Fibroblast of lung (primary cell): ENCODE results near the gene PXYLP1. TPM values are rescaled to one million over a fixed set of nuclear protein-coding genes. Genes with fewer than 3 reads are reported as not detected.

ENCODE experiments used
- DNase-seq, 2 donors: peaks; one replicate each; pipeline versions ENCODE4 v3.0.0 to v3.0.0-alpha.2; 2010; ENCODE audit warnings: low read depth in 2 of 2
- H2AFZ ChIP-seq: 2 replicates; pipeline ENCODE4 v1.5.1; 2012; ENCODE audit warnings: low read length, control low read depth, inconsistent platforms
- H3K27ac ChIP-seq: 2 replicates; pipeline ENCODE4 v1.5.1; 2011; ENCODE audit warnings: low read length, control low read depth; ENCODE audit not compliant: insufficient read depth
- H3K27me3 ChIP-seq: 2 replicates; pipeline ENCODE4 v1.5.1; 2011; ENCODE audit warnings: mild to moderate bottlenecking, low read length; ENCODE audit not compliant: control insufficient read depth, insufficient read depth
- H3K36me3 ChIP-seq: 2 replicates; pipeline ENCODE4 v1.5.1; 2011; ENCODE audit warnings: low read length; ENCODE audit not compliant: control insufficient read depth, insufficient read depth
- H3K4me1 ChIP-seq: 2 replicates; pipeline ENCODE4 v1.5.1; 2011; ENCODE audit warnings: low read length; ENCODE audit not compliant: control insufficient read depth, insufficient read depth; ENCODE audit errors: extremely low read depth
- H3K4me2 ChIP-seq: 2 replicates; pipeline ENCODE4 v1.5.1; 2011; ENCODE audit warnings: low read length, control low read depth; ENCODE audit not compliant: insufficient read depth; ENCODE audit errors: extremely low read depth
- H3K4me3 ChIP-seq, 4 experiments: fragments of 200-600 bp in 1 of 4; sonication (generic) in 1 of 4; replicated peaks in 1 of 4; 2 replicates each; pipeline ENCODE4 v1.5.1; 2011 to 2016; ENCODE audit warnings: low read length in 4 of 4, low read depth in 3 of 4, mild to moderate bottlenecking in 3 of 4, control low read depth in 2 of 4, inconsistent platforms in 1 of 4, mixed read lengths in 1 of 4; ENCODE audit not compliant: insufficient read depth in 1 of 4; ENCODE audit errors: control extremely low read depth in 1 of 4
- H3K79me2 ChIP-seq: 2 replicates; pipeline ENCODE4 v1.5.1; 2012; ENCODE audit warnings: mild to moderate bottlenecking, low read length, inconsistent platforms; ENCODE audit not compliant: control insufficient read depth, insufficient read depth
- H3K9ac ChIP-seq: 2 replicates; pipeline ENCODE4 v1.5.1; 2011; ENCODE audit warnings: mild to moderate bottlenecking, low read length, control low read depth; ENCODE audit not compliant: insufficient read depth
- H3K9me3 ChIP-seq: 2 replicates; pipeline ENCODE4 v1.5.1; 2012; ENCODE audit warnings: low read depth, low read length; ENCODE audit not compliant: control insufficient read depth, insufficient read depth
- H4K20me1 ChIP-seq: 2 replicates; pipeline ENCODE4 v1.5.1; 2011; ENCODE audit warnings: low read length; ENCODE audit not compliant: control insufficient read depth, insufficient read depth; ENCODE audit errors: extremely low read depth
- CTCF ChIP-seq, 2 donors: IDR thresholded peaks in 1 of 2; conservative IDR thresholded peaks in 1 of 2; 1 replicate in 1 of 2; 2 replicates in 1 of 2; pipeline ENCODE4 v1.5.1; 2011 to 2012; ENCODE audit warnings: low read length in 2 of 2, control low read depth in 1 of 2, inconsistent platforms in 1 of 2, low read depth in 1 of 2, mild to moderate bottlenecking in 1 of 2
- EZH2 ChIP-seq: IDR thresholded peaks from 2 replicates; pipeline ENCODE4 v1.5.1; 2012; ENCODE audit warnings: low read length, control low read depth, mild to moderate bottlenecking; ENCODE audit errors: missing control alignments
- polyA plus RNA-seq, 2 donors: library from polyadenylated mRNA; depleted of rRNA in 1 of 2; stranded (reverse) in 1 of 2; unstranded in 1 of 2; fragments of >200 nt; gene quantifications; 2 replicates each; pipeline ENCODE4 v1.2.1, GENCODE V29; 2011 to 2012; ENCODE audit warnings: missing spikeins in 1 of 2
- total RNA-seq: library from RNA; depleted of rRNA; stranded (reverse); fragments of >200 nt; gene quantifications from 2 replicates; pipeline ENCODE4 v1.2.1, GENCODE V29; 2014

PXYLP1 gene
- total and polyA plus RNA-seq, 2 donors (not counting 1 experiment from before 2014, with no cell fraction given): 5.1 to 7.0 TPM

- Histone ChIP-seq H4K20me1 (no peaks in the 10 kb centered on the region), H3K36me3 (no peaks in the 10 kb centered on the region), H3K9ac (no peak overlapping the region), H3K27me3 (no peaks in the 10 kb centered on the region), H3K9me3 (no peaks in the 10 kb centered on the region), H3K4me2 (no peak overlapping the region), H3K27ac (no peak overlapping the region), H3K4me1 (peaks cover 7% of the 10 kb centered on the region), H3K4me3 (no peak overlapping the region), H3K79me2 (no peaks in the 10 kb centered on the region), H2AFZ (no peak overlapping the region)
- TF ChIP-seq EZH2 (no peak), CTCF (conservative IDR thresholded peaks at IDR 0.05 in 1 of 2, IDR thresholded peaks at IDR 0.05 in 1 of 2; ENCODE audit: low read depth in 1 of 2, low read length in 2 of 2) (no peak)
- no peak for DNase-seq
Measured at GRCh38 chr3:141228395-141228794, 3.2 kb upstream of the PXYLP1 start.

DNA sequence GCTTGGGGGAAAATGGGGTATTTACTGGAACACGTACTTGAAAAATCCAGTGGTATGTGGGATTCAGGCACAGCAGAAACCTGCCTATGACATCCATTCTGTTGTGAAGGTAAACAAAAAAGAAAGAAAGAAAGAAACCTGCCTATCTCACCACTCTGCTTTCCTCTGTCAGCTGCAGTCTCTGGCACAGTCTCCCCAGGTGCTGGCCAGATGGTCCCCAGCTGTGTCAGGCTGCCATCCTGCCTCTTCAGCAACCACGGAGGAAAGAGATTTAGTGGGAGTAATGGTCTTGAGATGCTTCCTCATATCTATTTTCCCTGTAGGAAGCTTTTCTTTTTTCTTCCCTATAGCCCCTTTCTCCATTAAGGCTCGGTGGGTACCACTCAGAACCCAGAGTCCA lies 2.5 kb upstream of the PXYLP1 start:
- no peak overlapping the region for H2AFZ ChIP-seq
- H3K4me1 ChIP-seq: peaks cover 7% of the 10 kb centered on the region
- H3K9ac ChIP-seq: no peak overlapping the region
- DNase-seq: no peak
- H3K27me3 ChIP-seq: no peaks in the 10 kb centered on the region
- no peaks in the 10 kb centered on the region for H3K36me3 ChIP-seq
- TF ChIP-seq CTCF (conservative IDR thresholded peaks at IDR 0.05 in 1 of 2, IDR thresholded peaks at IDR 0.05 in 1 of 2; ENCODE audit: low read depth in 1 of 2, low read length in 2 of 2) (no peak), EZH2 (no peak)
- H3K4me2 ChIP-seq: no peak overlapping the region
- no peaks in the 10 kb centered on the region for H3K79me2 ChIP-seq
- H4K20me1 ChIP-seq: no peaks in the 10 kb centered on the region
- H3K9me3 ChIP-seq: no peaks in the 10 kb centered on the region
- no peak overlapping the region for H3K4me3 ChIP-seq
- H3K27ac ChIP-seq: no peak overlapping the region

- H3K36me3 ChIP-seq: no peaks in the 10 kb centered on the region
- H3K4me3 ChIP-seq: no peak overlapping the region
- no peak overlapping the region for H3K9ac ChIP-seq
- no peaks in the 10 kb centered on the region for H3K9me3 ChIP-seq
- no peak overlapping the region for H3K27ac ChIP-seq
- peaks cover 7% of the 10 kb centered on the region for H3K4me1 ChIP-seq
- no peak overlapping the region for H2AFZ ChIP-seq
- no peak for DNase-seq
- no peaks in the 10 kb centered on the region for H3K79me2 ChIP-seq
- no peaks in the 10 kb centered on the region for H3K27me3 ChIP-seq
- TF ChIP-seq EZH2: no peak
- no peak overlapping the region for H3K4me2 ChIP-seq
- no peaks in the 10 kb centered on the region for H4K20me1 ChIP-seq
Measured at GRCh38 chr3:141230293-141230692, 1.3 kb upstream of the PXYLP1 start.
